Stimulated activated CD4-positive, alpha-beta T cell treated with anti-CD3 and anti-CD28 coated beads, Interleukin-4, amount 100 ng/mL, for 1 hour (primary cell): ENCODE data around the gene RMI1.
"Not testable (repeated sequence)": the region's sequence is repeated elsewhere in the genome, so short reads cannot be mapped to it uniquely, and the experiment has no call there.

Source experiments
- DNase-seq: peaks from one replicate; pipeline ENCODE4 v3.0.0-alpha.2; 2020

RMI1 gene

DNA sequence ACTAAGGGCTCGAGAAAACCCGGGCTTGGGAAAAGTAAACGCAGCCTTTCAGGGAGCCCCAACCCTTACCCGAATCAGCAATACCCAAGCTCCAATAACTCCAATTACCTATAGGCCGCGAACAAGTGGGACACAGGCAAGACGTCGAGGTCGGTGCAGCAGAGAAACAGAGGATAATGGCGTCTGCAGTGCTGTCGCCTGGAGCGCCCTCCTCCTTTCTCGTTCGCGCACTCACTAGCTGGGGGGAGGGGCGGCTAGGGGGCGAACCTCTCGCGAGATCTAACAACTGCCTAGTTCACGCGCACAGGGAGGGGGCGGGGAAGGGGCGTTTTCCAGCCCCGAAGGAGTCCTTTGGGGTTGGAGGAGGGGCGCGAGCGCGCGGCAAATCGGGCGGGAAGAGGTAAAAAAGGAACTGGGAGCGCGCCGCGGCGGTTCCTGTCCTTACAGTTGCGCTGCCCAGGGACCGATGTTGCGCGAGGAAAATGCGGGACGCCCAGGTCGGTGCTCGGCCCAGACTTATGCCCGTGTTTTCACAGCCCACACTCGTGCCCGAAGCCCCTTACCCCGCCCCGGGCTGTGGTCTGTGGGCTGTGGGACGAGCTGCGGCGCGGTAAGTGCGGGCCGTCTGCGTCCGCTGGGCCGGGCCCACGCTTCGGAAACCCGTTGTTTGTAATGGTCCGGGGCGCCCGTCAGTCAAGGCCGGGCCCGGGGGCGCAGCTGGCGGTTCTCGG lies at the start of gene RMI1:
Gene RMI1 (plus strand): TSS at position 411 of the 731 bp plus-strand sequence. CDS start 20,182 bp downstream, outside the sequence.
- DNase-seq: peak; percentile 100

DNA sequence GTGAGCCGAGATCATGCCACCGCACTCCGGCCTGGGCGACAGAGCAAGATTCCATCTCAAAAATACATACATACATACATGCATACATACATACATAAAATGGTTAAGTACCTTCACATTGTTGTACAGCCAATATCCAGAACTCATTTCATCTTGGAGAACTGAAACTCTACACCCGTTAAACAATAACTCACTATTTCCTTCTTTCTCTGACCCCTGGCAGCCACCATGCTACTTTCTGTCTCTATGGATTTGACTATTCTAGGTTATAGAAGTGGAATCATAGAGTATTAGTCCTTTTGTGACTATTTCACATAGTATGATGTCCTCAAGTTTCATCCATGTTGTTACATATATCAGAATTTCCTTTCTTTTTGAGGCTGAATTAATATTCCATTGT lies 49.7 kb upstream of the RMI1 start:
- DNase-seq: no peak

DNA sequence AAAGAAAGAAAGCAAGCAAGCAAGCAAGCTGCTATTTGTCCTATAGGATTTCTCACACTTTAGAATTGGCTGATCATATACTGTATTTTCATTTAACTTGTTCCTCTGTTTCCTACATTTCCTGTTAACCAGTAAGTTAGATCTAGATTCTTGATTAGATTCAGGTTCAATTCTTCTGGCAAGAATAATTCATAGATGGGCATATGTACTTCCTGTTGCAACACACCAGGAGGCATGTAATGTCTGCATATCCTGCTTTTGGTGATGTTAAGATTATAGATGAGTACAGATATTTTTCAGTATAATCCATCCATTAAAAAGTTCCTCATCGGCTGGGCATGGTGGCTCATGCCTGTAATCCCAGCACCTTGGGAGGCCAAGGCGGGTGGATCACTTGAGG lies 48.6 kb upstream of the RMI1 start:
- DNase-seq: no peak

GRCh38 chr9:83932851-83933250 lies 47.8 kb upstream of the RMI1 start:
- no peak for DNase-seq

DNA sequence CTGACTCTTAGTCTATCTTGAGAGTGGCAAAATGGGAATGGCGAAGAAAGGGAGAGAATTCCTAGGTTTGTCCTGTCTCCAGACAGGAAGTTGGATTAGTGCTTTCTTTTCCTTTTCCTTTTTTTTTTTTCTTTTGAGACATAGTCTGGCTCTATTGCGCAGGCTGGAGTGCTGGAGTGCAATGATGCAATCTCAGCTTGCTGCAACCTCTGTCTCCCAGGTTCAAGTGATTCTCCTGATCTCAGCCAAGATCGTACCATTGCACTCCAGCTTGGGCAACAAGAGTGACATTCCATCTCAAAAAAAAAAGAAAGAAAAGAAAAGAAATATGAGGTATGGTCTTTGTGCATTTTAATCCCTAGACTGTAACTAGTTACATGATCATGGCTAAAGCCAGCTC lies 46.8 kb upstream of the RMI1 start:
- no peak for DNase-seq

- DNase-seq: no peak
Measured at GRCh38 chr9:83934569-83935275, 45.9 kb upstream of the RMI1 start.

- DNase-seq: no peak
Measured at GRCh38 chr9:83935276-83935935, 45.2 kb upstream of the RMI1 start.

DNA sequence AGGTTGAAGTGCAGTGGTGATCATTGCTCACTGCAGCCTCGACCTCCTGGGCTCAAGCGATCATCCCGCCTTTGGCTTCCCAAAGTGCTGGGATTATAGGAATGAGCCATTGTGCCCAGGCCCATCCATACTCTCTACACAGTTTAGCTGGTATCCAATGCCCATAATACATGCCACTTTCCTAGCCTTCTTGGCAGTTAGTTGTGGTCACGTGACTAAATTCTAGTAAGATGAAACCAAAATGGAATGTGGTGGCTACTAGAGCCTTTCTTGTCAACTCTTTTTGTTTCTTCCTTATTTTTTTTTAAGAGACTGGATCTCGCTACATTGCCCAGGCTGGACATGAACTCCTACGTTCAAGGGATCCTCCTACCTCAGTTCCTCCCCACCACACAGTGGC lies 44.1 kb upstream of the RMI1 start:
- no peak for DNase-seq

DNA sequence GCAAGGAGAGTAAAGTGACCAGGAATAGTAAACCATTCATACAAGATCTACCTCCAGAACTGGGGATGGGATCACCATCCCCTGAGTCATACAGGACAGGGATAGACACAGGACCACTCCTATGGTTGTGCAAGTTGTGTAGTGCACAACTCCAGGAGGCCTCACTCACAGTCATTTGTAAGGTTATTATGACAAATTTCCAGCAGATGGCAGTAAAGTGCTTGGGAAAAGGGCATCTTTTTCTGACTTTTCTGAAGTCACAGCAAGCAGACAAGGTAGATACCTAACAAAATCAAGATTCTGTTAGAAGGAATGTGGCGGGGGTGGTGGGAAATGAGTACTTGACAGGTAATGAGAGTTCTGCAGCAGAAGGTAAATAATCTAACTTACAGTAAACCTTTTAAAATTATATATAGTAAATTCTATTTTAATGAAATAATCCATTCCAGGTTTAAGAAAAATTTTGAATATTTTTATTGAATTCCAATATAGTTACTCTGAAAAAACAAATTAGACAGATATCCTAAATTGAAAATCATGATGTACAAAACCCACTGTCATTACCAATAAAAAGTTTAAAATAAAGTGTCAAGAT lies 42.6 kb upstream of the RMI1 start:
- DNase-seq: no peak

DNA sequence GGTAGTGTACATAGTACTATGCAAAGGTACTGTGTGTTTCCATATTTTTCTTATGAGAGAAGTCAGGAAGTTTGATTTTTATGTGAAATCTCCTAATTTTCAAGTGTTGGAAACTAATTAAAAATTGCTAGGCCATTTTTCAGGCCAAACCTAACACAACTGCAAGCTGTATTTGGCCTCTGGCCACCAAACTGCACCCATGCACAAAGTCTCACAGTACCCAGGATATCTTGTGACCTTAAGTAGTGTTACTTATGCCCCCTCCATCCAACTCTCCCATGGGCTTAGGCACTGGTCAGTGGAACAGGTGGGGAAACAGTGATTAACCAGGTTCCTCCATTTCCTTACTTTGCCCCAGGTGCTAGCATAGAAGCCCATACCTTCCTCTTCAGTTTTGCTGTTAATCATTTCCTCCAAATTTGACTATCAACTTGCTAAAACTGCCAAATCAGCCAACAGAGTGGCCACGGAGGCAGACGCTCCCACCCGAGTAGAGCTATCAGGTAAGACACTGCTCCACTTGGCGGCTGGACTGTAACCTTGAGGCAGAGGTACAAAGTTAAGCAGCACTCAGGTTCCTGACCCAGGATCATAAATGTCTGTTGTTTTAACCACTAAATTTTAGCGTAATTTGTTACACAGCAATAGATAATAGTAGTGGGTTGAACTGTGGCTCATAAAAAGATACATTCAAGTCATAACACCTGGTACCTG lies 39.9 kb upstream of the RMI1 start:
- DNase-seq: no peak

DNA sequence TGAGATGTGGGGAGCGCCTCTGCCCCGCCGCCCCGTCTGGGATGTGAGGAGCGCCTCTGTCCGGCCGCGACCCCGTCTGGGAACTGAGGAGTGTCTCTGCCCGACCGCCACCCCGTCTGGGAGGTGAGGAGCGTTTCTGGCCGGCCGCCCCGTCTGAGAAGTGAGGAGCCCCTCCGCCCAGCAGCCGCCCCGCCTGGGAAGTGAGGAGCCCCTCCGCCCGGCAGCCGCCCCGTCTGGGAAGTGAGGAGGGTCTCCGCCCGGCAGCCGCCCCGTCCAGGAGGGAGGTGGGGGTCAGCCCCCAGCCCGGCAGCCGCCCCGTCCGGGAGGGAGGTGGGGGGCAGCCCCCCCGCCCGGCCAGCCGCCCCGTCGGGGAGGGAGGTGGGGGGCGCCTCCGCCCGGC lies 32.5 kb upstream of the RMI1 start:
- DNase-seq: not testable (repeated sequence)

DNA sequence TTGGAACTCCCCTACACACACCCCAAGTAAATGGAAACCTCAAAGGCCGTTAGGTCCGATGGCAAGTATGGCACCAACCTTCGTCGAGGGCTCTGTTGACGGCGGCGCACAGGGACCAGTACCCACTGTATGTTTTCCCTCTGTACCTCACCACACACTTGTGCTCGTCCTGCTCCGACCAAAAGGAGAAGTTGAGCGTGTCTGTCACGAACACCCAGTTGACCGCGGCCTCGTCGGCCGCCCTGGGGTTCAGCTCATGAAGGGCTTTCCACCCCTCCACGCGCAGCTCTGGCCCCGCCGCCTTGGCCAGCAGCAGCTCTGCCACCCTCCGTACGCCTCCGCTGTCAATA lies 24.5 kb upstream of the RMI1 start:
- peak; percentile 29 for DNase-seq

DNA sequence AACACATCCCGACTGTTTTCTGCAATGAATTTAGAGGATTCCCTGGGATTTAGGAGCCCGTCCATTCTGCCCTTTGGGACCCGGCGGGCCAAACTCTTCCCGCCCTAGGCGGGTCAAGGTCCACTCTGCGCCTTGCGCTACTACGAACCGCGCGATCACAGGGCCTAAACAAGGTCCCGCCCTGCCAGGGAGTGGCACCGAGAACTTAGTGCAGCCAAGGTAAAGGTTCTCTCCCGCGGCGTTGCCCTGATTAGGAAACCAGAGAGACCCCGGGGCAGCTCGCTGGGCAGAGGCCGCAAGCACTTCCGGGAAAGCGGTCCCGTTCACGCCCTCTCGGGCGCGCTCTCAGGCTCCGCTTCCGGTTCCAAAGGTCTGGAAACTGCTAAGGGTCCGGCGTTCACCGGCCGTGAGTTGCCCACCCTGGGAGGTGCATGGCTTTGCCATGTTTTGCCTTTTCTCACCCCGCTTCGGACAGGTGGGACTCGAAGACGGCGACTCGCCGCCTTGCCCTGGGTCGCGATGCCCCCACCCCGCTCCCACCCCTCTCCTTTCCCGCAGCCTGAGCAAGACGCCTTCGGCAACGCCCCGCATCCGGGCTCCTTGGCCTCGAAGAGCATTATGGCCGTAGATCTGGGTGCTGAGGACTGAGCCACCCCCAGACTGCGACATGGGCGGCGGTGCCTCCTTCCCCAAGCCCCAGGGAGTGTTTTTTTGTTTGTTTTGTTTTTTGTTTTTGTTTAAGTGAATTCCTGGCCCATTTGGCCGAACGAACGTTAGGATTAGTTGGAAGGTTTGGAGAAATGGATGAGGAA lies 24.0 kb upstream of the RMI1 start:
- peak; percentile 62 for DNase-seq

- DNase-seq: no peak
Measured at GRCh38 chr9:83957248-83957513, 23.4 kb upstream of the RMI1 start.

GRCh38 chr9:83959061-83959460 lies 21.5 kb upstream of the RMI1 start:
- no peak for DNase-seq

GRCh38 chr9:83960991-83961390 lies 19.6 kb upstream of the RMI1 start:
- DNase-seq: no peak

DNA sequence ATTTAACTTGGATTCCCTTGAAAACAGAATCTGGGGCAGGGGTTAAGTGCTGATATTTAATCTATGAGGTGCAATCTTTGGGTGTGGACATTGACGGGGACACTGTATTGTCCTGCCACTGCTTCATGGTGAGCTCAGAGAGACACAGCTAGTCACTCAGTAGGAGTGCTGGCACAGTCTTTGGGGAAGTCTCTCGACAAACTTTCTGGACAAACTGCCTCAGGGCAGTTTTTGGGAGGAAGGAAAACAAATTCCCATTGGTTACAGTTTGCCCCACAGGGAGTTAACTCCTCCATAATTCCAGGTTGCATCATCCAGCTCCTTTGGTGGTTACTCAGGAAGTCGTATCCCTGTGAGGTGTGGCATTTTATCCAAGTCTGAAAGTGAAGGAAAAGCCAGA lies 18.4 kb upstream of the RMI1 start:
- no peak for DNase-seq

GRCh38 chr9:83964973-83965349 lies 15.6 kb upstream of the RMI1 start:
- DNase-seq: no peak

- DNase-seq: no peak
Measured at GRCh38 chr9:83965350-83966208, 15.0 kb upstream of the RMI1 start.

DNA sequence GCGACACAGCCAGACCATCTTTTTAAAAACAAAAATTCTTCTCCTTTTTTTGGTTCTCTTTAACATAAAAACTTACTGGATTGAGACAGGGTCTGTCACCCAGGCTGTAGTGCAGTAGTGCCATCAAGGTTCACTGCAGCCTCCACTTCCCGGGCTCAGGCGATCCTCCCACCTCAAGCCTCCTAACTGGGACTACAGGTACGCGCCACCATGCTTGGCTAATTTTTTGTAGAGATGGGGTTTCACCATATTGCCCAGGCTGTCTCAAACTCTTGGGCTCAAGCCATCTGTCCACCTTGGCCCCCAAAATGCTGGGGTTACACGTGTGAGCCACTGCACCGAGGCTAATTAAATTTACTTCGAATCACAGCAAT lies 14.4 kb upstream of the RMI1 start:
- no peak for DNase-seq

DNA sequence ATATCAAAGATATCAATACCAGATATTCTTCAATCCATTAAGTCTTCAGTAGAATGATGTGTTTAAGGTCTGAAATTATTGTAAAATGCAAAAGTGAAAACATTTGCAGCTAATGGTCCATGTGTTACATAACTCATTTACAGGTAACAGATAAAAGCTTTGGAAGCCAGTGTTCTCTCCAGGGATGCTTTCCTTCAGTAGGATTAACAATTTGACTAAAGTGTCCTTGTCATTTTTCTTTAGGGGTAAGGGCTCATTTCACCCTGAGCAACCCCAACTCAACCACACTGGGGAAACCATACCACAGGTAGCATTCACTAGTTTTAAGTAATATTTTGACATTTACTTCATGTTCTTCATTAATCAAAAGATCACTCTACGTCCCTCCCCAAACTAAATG lies 13.5 kb upstream of the RMI1 start:
- DNase-seq: no peak

GRCh38 chr9:83969602-83970001 lies 11.0 kb upstream of the RMI1 start:
- no peak for DNase-seq
